Psoas muscle (tissue), 8 donors: ENCODE measurements around the gene AHRR. TPM values are rescaled to one million over a fixed set of nuclear protein-coding genes. Genes with fewer than 3 reads are reported as not detected.

ENCODE experiments used
- ATAC-seq, 4 donors: fragments of 200-7000 bp; cut with Tn5 transposase; one replicate each; pipeline ENCODE4 v1.9.1; 2020; ENCODE audit warnings: moderate library complexity in 3 of 4, mild to moderate bottlenecking in 2 of 4
- DNase-seq, 2 donors: peaks; one replicate each; pipeline ENCODE4 v3.0.0-alpha.2; 2020
- H3K27ac ChIP-seq: fragments of 200-600 bp; one replicate; pipeline ENCODE4 v1.8.0; 2022
- H3K27me3 ChIP-seq, 3 donors: fragments of 200-600 bp in 1 of 3; one replicate each; pipeline versions ENCODE4 v1.6.1 to v1.8.0; 2013 to 2022; ENCODE audit warnings: low read length in 2 of 3, mild to moderate bottlenecking in 2 of 3, moderate library complexity in 1 of 3; ENCODE audit not compliant: insufficient read depth in 3 of 3
- H3K36me3 ChIP-seq, 2 donors: fragments of 200-600 bp in 1 of 2; one replicate each; pipeline versions ENCODE4 v1.6.1 to v1.8.0; 2013 to 2022; ENCODE audit warnings: low read depth in 1 of 2, mild to moderate bottlenecking in 1 of 2, moderate library complexity in 1 of 2; ENCODE audit not compliant: insufficient read depth in 1 of 2
- H3K4me1 ChIP-seq: fragments of 200-600 bp; one replicate; pipeline ENCODE4 v1.8.0; 2022
- H3K4me3 ChIP-seq: fragments of 200-600 bp; one replicate; pipeline ENCODE4 v1.8.0; 2022; ENCODE audit warnings: mild to moderate bottlenecking
- H3K9me3 ChIP-seq: fragments of 200-600 bp; one replicate; pipeline ENCODE4 v1.8.0; 2022
- CTCF ChIP-seq: fragments of 200-600 bp; IDR thresholded peaks from one replicate; pipeline ENCODE4 v1.8.0; 2022; ENCODE audit warnings: antibody characterized with exemption
- WGBS, 3 donors: extraction: QIAGEN DNeasy Blood & Tissue Kit; methylation state at CpG; one replicate each; pipeline versions ENCODE4 v1.1.6 to v1.1.7; 2013; 5-methylcytosine and 5-hydroxymethylcytosine counted together
- intact Hi-C, 2 donors: fragments of 100-400 bp; cut with DNase I; formaldehyde crosslinking; loops; one replicate each; pipeline versions ENCODE4 v1.11.0 to v1.14.2; 2022
- polyA plus RNA-seq, 3 donors: library from polyadenylated mRNA; stranded (reverse); fragments of 200-250 nt; gene quantifications; one replicate each; pipeline ENCODE4 v1.2.3, GENCODE V29; 2013
- total RNA-seq, 4 donors: library from RNA; stranded (reverse); fragmentation: NEBNext Ultra II Directional in 2 of 4; extraction: Animal tissue kit (Norgen Biotek cat#: 25700) in 2 of 4; gene quantifications; one replicate each; pipeline versions ENCODE4 v1.2.1 to v1.2.4, GENCODE V29; 2021 to 2023
- donor health status: healthy with polysubstance abuse.
- donor health status: DM: no; HTN: no; CAD: no; lungs with moderate emphysema.
- donor health status: Bipolar disorder and iron deficiency.
- donor health status: healthy.
- donor health status: DM: yes; HTN: yes; CAD: no.
- donor health status: DM: no; HTN: no; CAD: no.
- donor health status: DM: no; HTN: no; CAD: no.
- donor health status: DM: yes; HTN: yes; CAD: no.

AHRR gene
- total and polyA plus RNA-seq, 7 donors = 0.10 to 7.4 (median 0.45) TPM

DNA sequence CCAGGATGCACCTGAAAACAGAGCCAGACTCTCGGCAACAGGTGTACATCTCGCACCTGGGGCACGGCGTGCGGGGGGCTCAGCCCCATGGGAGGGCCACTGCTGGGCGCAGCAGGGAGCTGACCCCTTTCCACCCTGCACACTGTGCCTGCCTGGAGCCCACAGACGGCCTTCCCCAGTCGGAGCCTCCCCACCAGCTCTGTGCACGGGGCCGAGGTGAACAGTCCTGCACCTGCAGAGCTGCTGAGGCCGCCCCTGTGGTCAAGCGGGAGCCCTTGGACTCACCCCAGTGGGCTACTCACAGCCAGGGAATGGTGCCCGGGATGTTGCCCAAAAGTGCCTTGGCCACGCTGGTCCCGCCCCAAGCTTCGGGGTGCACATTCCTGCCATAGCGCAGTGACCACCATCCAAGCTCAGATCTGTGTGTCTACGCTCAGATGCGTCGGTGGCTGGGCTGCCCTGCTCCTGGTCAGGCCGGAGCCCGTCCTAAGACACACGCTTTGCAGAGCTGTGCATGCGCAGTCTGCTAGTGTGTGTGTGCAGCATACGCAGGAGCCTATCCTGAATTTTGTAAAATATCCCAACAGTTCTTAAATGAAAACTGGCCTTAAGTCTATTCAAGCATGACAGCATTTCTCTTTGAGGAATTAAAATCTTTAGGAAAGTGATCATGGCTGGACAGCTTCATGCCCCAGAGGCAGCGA, 113.1 kb downstream of the AHRR start:
- 82 to 89% (median 84%) methylated on average over 26 of the region's 26 CpGs for WGBS, 3 donors
- intact Hi-C loops = no loop called here

DNA sequence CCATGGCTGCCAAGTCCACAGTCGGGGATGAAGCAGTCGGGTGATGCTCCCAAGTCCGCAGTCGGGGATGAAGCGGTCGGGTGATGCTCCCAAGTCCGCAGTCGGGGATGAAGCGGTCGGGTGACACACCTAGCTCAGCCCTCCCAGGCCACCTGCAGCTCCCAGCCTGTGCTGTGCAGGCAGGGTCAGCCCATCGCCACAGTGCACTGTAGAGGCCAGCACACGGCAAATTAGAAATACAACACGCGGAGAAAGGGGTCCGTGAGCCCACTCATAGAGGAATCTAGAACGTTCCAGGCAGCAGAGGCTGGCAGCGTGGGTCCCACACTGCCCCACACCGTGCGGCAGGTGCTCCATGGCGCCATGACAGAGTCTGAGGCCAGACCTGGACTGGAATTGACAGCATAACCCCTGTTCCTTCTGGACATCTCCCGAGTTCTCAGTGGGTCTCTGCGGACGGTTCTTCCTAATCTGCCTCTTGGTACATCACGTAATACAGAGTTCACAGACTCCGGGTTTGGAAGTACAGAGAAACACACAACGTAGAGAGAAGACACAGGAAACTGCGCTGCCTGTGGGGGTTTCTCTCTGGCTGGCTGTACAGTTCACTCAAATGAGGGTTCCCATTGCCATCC, 113.8 kb downstream of the AHRR start:
- WGBS, 3 donors = 80 to 83% (median 83%) methylated on average over 27 of the region's 27 CpGs
- no peak for ATAC-seq
- intact Hi-C loops = no loop called here

More for the DNA sequence above, 113.1 kb downstream of the AHRR start:
- Histone ChIP-seq H3K27me3 (peaks cover 0 to 9% (median 8%) of the 10 kb centered on the region in 3 donors), H3K27ac (no peak overlapping the region), H3K36me3 (no peaks in the 10 kb centered on the region), H3K4me3 (no peak overlapping the region), H3K9me3 (no peaks in the 10 kb centered on the region), H3K4me1 (no peaks in the 10 kb centered on the region)
- TF ChIP-seq CTCF = no peak
- peak in 1 of 2 donors; percentile 41 for DNase-seq
- no peak for ATAC-seq

DNA sequence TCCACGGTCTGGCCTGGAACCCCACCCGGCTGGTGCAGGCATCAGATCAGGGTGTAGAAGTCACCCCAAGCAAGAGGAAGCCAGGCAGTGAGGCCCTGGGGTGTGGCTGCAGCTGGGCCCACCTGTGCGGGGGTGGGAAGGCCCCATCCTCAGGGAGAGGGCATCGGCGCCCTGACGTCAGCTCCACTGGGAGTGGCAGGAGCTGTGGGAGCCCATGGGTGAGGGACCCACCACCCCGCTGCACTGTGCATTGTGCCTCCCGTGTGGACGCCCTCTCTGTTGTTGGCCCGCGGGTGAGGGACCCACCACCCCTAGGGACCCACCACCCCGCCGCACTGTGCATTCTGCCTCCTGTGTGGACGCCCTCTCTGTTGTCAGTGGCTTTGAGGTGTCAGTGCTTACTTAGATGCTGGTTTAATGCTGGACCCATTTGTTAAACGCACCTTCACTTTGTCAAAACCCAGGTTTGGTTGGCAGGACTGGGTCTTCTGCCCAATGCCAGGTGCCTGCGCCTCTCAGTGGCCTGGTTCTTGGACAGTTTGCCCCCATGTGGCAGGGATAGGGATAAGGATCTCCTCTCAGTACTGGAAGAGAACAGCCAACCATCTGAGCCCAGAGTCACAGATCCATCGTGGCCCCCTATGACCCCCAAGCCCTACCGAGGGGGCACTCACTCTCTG, 114.6 kb downstream of the AHRR start:
- no peaks in the 10 kb centered on the region for H3K9me3 ChIP-seq
- H3K27me3 ChIP-seq = peaks cover 0 to 5% (median 0%) of the 10 kb centered on the region in 3 donors
- intact Hi-C loops = no loop called here
- 71 to 76% (median 71%) methylated on average over 18 of the region's 18 CpGs for WGBS, 3 donors
- ATAC-seq (peak in 2 of 4 donors; percentile 40 to 50), DNase-seq (peak in 1 of 2 donors; percentile 45)
- TF ChIP-seq CTCF = peak; percentile 3
- no peaks in the 10 kb centered on the region for H3K36me3 ChIP-seq
- no peak overlapping the region for H3K27ac ChIP-seq
- H3K4me3 ChIP-seq = no peak overlapping the region
- no peaks in the 10 kb centered on the region for H3K4me1 ChIP-seq

More for the DNA sequence above, 113.8 kb downstream of the AHRR start:
- H3K4me1 ChIP-seq = no peaks in the 10 kb centered on the region
- peak in 1 of 2 donors; percentile 28 for DNase-seq
- no peaks in the 10 kb centered on the region for H3K9me3 ChIP-seq
- no peak for TF ChIP-seq CTCF
- H3K27ac ChIP-seq = no peak overlapping the region
- H3K4me3 ChIP-seq = no peak overlapping the region
- peaks cover 0 to 6% (median 4%) of the 10 kb centered on the region in 3 donors for H3K27me3 ChIP-seq
- no peaks in the 10 kb centered on the region for H3K36me3 ChIP-seq

DNA sequence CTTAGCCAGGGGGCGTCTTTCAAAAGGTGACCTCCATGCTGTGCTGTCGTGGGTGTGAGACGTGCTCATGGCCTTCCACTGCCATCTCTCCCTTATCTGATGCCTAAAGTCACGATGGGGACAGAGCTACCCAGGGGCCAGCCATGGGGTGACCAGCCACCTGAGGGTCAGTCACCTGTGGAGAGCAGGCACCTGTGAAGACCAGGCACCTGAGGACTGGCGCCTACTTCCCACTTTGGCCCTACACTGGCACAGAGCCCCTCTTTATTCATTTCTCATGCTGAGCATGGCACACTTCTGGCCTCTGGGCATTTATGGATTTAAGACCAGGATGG, 115.1 kb downstream of the AHRR start:
- H3K27ac ChIP-seq = no peak overlapping the region
- DNase-seq (peak in 1 of 2 donors; percentile 6), ATAC-seq (no peak)
- H3K4me3 ChIP-seq = no peak overlapping the region
- no peaks in the 10 kb centered on the region for H3K9me3 ChIP-seq
- H3K27me3 ChIP-seq = peaks cover 0 to 5% (median 0%) of the 10 kb centered on the region in 3 donors
- 60 to 71% (median 69%) methylated on average over 5 of the region's 5 CpGs for WGBS, 3 donors
- intact Hi-C loops = no loop called here
- no peaks in the 10 kb centered on the region for H3K36me3 ChIP-seq
- peaks cover under 1% of the 10 kb centered on the region for H3K4me1 ChIP-seq
- TF ChIP-seq CTCF = no peak
